Measurements from ENCODE around the gene MEPE. TPM values are rescaled to one million over a fixed set of nuclear protein-coding genes. Genes with fewer than 3 reads are reported as not detected.

MEPE gene
- total RNA-seq, 1 donor from 2014 or later, result not detected

DNA sequence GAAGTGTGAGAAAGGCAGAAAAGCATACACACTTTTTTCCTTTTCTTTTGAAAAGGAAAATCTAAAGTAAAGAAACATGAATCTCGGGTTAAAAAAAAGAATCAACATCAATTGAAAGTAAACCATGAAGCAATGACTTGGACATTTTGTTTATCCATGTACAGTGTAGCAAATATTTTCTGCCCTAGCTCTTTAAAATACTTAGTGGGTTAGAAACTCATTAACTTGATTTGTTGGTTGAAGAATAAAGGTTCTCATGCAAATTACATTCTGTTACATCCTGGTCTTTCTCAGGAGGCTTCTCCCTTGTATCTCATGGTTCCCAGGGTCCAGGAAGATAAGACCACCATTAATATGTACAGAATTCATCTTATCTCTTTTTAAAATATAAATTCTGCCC is 9.0 kb upstream of the MEPE start:
- Histone ChIP-seq H3K79me2 (ENCODE audit: low read depth) (no peaks in the 10 kb centered on the region), H3K27me3 (no peaks in the 10 kb centered on the region), H4K20me1 (ENCODE audit: low read depth) (no peaks in the 10 kb centered on the region), H3F3A (ENCODE audit: low read depth) (no peaks in the 10 kb centered on the region), H3K9ac (no peak overlapping the region), H3K27ac (no peak overlapping the region), H2AFZ (replicated peaks) (no peak overlapping the region), H3K36me3 (no peaks in the 10 kb centered on the region), H3K4me3 (no peak overlapping the region), H3K4me2 (no peak overlapping the region), H3K4me1 (peaks cover 9% of the 10 kb centered on the region), H3K9me3 (ENCODE audit: low read depth) (no peaks in the 10 kb centered on the region)
- Mint-ChIP-seq H3K27ac (no peak overlapping the region), H3K36me3 (no peaks in the 10 kb centered on the region), H3K4me3 (no peak overlapping the region), H3K4me1 (peaks cover 16% of the 10 kb centered on the region), H3K9me3 (peaks cover 4% of the 10 kb centered on the region), H3K27me3 (ENCODE audit: insufficient read depth, low read depth) (no peaks in the 10 kb centered on the region)
- no peak for DNase-seq (ENCODE audit: low spot score)
- TF ChIP-seq, protein P1, sequence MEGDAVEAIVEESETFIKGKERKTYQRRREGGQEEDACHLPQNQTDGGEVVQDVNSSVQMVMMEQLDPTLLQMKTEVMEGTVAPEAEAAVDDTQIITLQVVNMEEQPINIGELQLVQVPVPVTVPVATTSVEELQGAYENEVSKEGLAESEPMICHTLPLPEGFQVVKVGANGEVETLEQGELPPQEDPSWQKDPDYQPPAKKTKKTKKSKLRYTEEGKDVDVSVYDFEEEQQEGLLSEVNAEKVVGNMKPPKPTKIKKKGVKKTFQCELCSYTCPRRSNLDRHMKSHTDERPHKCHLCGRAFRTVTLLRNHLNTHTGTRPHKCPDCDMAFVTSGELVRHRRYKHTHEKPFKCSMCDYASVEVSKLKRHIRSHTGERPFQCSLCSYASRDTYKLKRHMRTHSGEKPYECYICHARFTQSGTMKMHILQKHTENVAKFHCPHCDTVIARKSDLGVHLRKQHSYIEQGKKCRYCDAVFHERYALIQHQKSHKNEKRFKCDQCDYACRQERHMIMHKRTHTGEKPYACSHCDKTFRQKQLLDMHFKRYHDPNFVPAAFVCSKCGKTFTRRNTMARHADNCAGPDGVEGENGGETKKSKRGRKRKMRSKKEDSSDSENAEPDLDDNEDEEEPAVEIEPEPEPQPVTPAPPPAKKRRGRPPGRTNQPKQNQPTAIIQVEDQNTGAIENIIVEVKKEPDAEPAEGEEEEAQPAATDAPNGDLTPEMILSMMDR (IDR thresholded peaks at IDR 0.05), result no peak
- TF ChIP-seq EZH2phosphoT487 (IDR thresholded peaks at IDR 0.05) (no peak), EZH2 (IDR thresholded peaks at IDR 0.05) (no peak)

DNA sequence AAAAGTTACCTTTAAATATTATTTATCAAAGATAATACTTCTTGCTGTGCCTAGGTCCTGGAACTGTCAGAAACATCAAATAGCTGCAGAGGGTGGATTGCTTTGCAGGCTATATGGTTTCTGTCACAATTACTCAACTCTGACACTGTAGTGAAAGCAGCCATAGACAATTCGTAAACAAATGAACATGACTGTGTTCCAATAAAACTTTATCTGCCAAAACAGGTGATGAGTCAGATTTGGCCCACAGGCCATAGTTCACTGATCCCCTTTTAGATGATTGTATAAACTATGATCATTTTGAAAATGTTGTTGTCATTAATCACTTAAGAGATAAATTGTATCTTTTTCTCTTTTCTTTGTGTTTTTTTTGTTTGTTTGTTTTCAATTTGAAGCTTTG is 8.4 kb upstream of the MEPE start:
- Histone ChIP-seq H3K36me3 (no peaks in the 10 kb centered on the region), H4K20me1 (ENCODE audit: low read depth) (no peaks in the 10 kb centered on the region)
- H3K4me3 Mint-ChIP-seq, result no peak overlapping the region

DNA sequence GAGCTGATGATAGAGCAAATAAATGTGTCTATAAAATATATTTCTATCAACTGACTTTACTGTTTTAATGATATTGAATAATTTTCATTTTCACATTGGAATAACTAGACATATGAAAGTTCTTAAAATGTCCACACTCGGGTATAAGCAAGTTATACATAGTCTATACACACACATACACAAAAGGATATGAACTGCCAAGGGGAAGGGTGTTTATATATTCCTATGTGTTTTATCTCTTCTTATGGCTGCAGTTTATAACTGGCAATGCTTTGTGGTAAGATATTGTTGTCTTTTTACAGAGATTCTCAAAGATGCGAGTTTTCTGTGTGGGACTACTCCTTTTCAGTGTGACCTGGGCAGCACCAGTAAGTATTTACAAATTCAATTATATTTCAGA is 1.6 kb downstream of the MEPE start:
- Histone ChIP-seq H3K4me3 (no peak overlapping the region), H3F3A (ENCODE audit: low read depth) (no peaks in the 10 kb centered on the region), H3K9ac (no peak overlapping the region), H3K79me2 (ENCODE audit: low read depth) (no peaks in the 10 kb centered on the region), H4K20me1 (ENCODE audit: low read depth) (no peaks in the 10 kb centered on the region), H2AFZ (replicated peaks) (no peak overlapping the region), H3K9me3 (ENCODE audit: low read depth) (no peaks in the 10 kb centered on the region), H3K4me2 (no peak overlapping the region), H3K36me3 (no peaks in the 10 kb centered on the region), H3K4me1 (peaks cover 7% of the 10 kb centered on the region), H3K27me3 (no peaks in the 10 kb centered on the region), H3K27ac (no peak overlapping the region)
- H3K27ac Mint-ChIP-seq, result no peak overlapping the region
- TF ChIP-seq, protein P1 (IDR thresholded peaks at IDR 0.05), result no peak
- no peak for TF ChIP-seq EZH2phosphoT487 (IDR thresholded peaks at IDR 0.05)
- no peak for TF ChIP-seq EZH2 (IDR thresholded peaks at IDR 0.05)
- no peak for DNase-seq (ENCODE audit: low spot score)
- no peak overlapping the region for H3K4me3 Mint-ChIP-seq
- peaks cover 6% of the 10 kb centered on the region for H3K27me3 Mint-ChIP-seq (ENCODE audit: insufficient read depth, low read depth)
- H3K9me3 Mint-ChIP-seq, result no peaks in the 10 kb centered on the region
- no peaks in the 10 kb centered on the region for H3K36me3 Mint-ChIP-seq
- peaks cover 12% of the 10 kb centered on the region for H3K4me1 Mint-ChIP-seq

More for the DNA sequence above, 8.4 kb upstream of the MEPE start:
- H3K79me2 ChIP-seq (ENCODE audit: low read depth), result no peaks in the 10 kb centered on the region
- no peak overlapping the region for H3K27ac ChIP-seq
- peaks cover 7% of the 10 kb centered on the region for H3K4me1 ChIP-seq
- Mint-ChIP-seq H3K27ac (no peak overlapping the region), H3K36me3 (no peaks in the 10 kb centered on the region), H3K4me1 (peaks cover 11% of the 10 kb centered on the region), H3K9me3 (peaks cover 4% of the 10 kb centered on the region), H3K27me3 (ENCODE audit: insufficient read depth, low read depth) (no peaks in the 10 kb centered on the region)
- H3K9ac ChIP-seq, result no peak overlapping the region
- H2AFZ ChIP-seq (replicated peaks), result no peak overlapping the region
- no peak overlapping the region for H3K4me2 ChIP-seq
- DNase-seq (ENCODE audit: low spot score), result no peak
- no peak for TF ChIP-seq EZH2phosphoT487 (IDR thresholded peaks at IDR 0.05)
- TF ChIP-seq, protein P1 (IDR thresholded peaks at IDR 0.05), result no peak
- TF ChIP-seq EZH2 (IDR thresholded peaks at IDR 0.05), result no peak
- H3K4me3 ChIP-seq, result no peak overlapping the region
- no peaks in the 10 kb centered on the region for H3K27me3 ChIP-seq
- no peaks in the 10 kb centered on the region for H3K9me3 ChIP-seq (ENCODE audit: low read depth)
- H3F3A ChIP-seq (ENCODE audit: low read depth), result no peaks in the 10 kb centered on the region
